Endothelial cell of umbilical vein (primary cell): ENCODE data around the gene CSK. TPM values are rescaled to one million over a fixed set of nuclear protein-coding genes. Genes with fewer than 3 reads are reported as not detected.

Experiments
- BruUV-seq: library from RNA; stranded (reverse); fragments of 400-500 nt; replicated peaks from 2 replicates; lab custom pipeline; 2021; lab: Mats Ljungman, UMichigan
- CTCF ChIA-PET: fragments of 300-600, 350-600 bp; sonication (Branson Sonifier 250); formaldehyde crosslinking; loops from one replicate; lab custom pipeline; 2021; ENCODE audit warnings: antibody characterized with exemption, inconsistent platforms; lab: Charles Lee
- POLR2A ChIA-PET: fragments of 300-600, 350-600 bp; sonication (Branson Sonifier 250); formaldehyde crosslinking; loops from one replicate; lab custom pipeline; 2021; ENCODE audit warnings: antibody characterized with exemption, inconsistent platforms; lab: Charles Lee
- DNase-seq: peaks from one replicate; pipeline ENCODE4 v3.0.0-alpha.2; 2011; ENCODE audit warnings: low read depth, low spot score
- FAIRE-seq: peaks from 2 replicates; lab custom pipeline; 2011; peaks lifted over from hg19 to GRCh38; lab: Jason Lieb, UNC
- H2AFZ ChIP-seq: 2 replicates; pipeline ENCODE4 v1.6.0; 2012; ENCODE audit warnings: low read depth, low read length, control low read depth, inconsistent platforms
- H3K27ac ChIP-seq: 2 replicates; pipeline ENCODE4 v1.5.1; 2011; ENCODE audit warnings: low read depth, mild to moderate bottlenecking, control low read depth, low read length, moderate library complexity; ENCODE audit not compliant: insufficient read depth
- H3K27me3 ChIP-seq, 2 experiments: 2 replicates each; pipeline versions ENCODE4 v1.6.0 to v1.6.1; 2011; ENCODE audit warnings: low read length in 2 of 2, mixed read lengths in 1 of 2; ENCODE audit not compliant: control insufficient read depth in 2 of 2, insufficient read depth in 2 of 2
- H3K36me3 ChIP-seq, 2 experiments: 2 replicates in 1 of 2; 3 replicates in 1 of 2; pipeline ENCODE4 v1.5.1; 2011; ENCODE audit warnings: low read length in 2 of 2, mild to moderate bottlenecking in 1 of 2, moderate library complexity in 1 of 2; ENCODE audit not compliant: control insufficient read depth in 2 of 2, insufficient read depth in 2 of 2; ENCODE audit errors: extremely low read depth in 1 of 2
- H3K4me1 ChIP-seq: 3 replicates; pipeline ENCODE4 v1.5.1; 2011; ENCODE audit warnings: mild to moderate bottlenecking, low read length; ENCODE audit not compliant: control insufficient read depth, insufficient read depth; ENCODE audit errors: extremely low read depth
- H3K4me2 ChIP-seq: 2 replicates; pipeline ENCODE4 v1.6.1; 2011; ENCODE audit warnings: low read length, control low read depth, mixed read lengths; ENCODE audit not compliant: insufficient read depth
- H3K4me3 ChIP-seq, 3 experiments: fragments of 200-600 bp in 1 of 3; sonication (generic), shearing (Covaris generic) in 1 of 3; replicated peaks in 1 of 3; 2 replicates each; pipeline ENCODE4 v1.5.1; 2011 to 2016; ENCODE audit warnings: control low read depth in 3 of 3, low read length in 3 of 3, mild to moderate bottlenecking in 2 of 3, inconsistent platforms in 1 of 3, low read depth in 1 of 3, moderate library complexity in 1 of 3; ENCODE audit not compliant: insufficient read depth in 1 of 3
- H3K79me2 ChIP-seq: 2 replicates; pipeline ENCODE4 v1.6.0; 2012; ENCODE audit warnings: low read length, inconsistent platforms; ENCODE audit not compliant: control insufficient read depth, insufficient read depth
- H3K9ac ChIP-seq: replicated peaks from 2 replicates; pipeline ENCODE3; 2011; ENCODE audit warnings: low read length, control low read depth; ENCODE audit not compliant: insufficient read depth; ENCODE audit errors: extremely low read depth
- H3K9me1 ChIP-seq: replicated peaks from 3 replicates; pipeline ENCODE4 v1.6.0; 2011; ENCODE audit warnings: mild to moderate bottlenecking, low read length; ENCODE audit not compliant: control insufficient read depth, insufficient read depth; ENCODE audit errors: extremely low read depth
- H3K9me3 ChIP-seq: replicated peaks from 2 replicates; pipeline ENCODE4 v1.5.1; 2012; ENCODE audit warnings: low read length, inconsistent platforms; ENCODE audit not compliant: control insufficient read depth, insufficient read depth
- H4K20me1 ChIP-seq: replicated peaks from 2 replicates; pipeline ENCODE3; 2011; ENCODE audit warnings: mild to moderate bottlenecking, low read length; ENCODE audit not compliant: control insufficient read depth, insufficient read depth; ENCODE audit errors: extremely low read depth
- CTCF ChIP-seq, 2 donors: IDR thresholded peaks; 1 replicate in 1 of 2; 2 replicates in 1 of 2; pipeline ENCODE4 v1.5.1; 2011; ENCODE audit warnings: low read length in 2 of 2, mild to moderate bottlenecking in 2 of 2, moderate library complexity in 2 of 2, control low read depth in 1 of 2, inconsistent platforms in 1 of 2, low read depth in 1 of 2; ENCODE audit not compliant: insufficient read depth in 1 of 2; ENCODE audit errors: extremely low read depth in 1 of 2
- EZH2 ChIP-seq: IDR thresholded peaks from 2 replicates; pipeline ENCODE4 v1.6.1; 2012; ENCODE audit warnings: borderline replicate concordance, low read depth, mild to moderate bottlenecking, moderate library complexity, low read length, inconsistent platforms; ENCODE audit not compliant: severe bottlenecking
- FOS ChIP-seq: IDR thresholded peaks from 2 replicates; pipeline ENCODE4 v1.6.1; 2011; ENCODE audit warnings: mild to moderate bottlenecking, low read length, moderate library complexity, borderline replicate concordance; ENCODE audit not compliant: insufficient read depth
- GATA2 ChIP-seq: IDR thresholded peaks from 2 replicates; pipeline ENCODE4 v1.7.0; 2011; ENCODE audit warnings: low read depth, mild to moderate bottlenecking, moderate library complexity, mixed read lengths, low read length; ENCODE audit not compliant: insufficient read length, insufficient read depth
- JUN ChIP-seq: IDR thresholded peaks from 2 replicates; pipeline ENCODE4 v1.6.1; 2011; ENCODE audit warnings: borderline replicate concordance, low read depth; ENCODE audit not compliant: insufficient read length, insufficient read depth
- POLR2A ChIP-seq: IDR thresholded peaks from 2 replicates; pipeline ENCODE4 v1.6.1; 2012; ENCODE audit warnings: low read depth, mild to moderate bottlenecking, control low read depth, low read length
- POLR2AphosphoS5 ChIP-seq: IDR thresholded peaks from 2 replicates; pipeline ENCODE4 v1.6.1; 2012; ENCODE audit warnings: low read depth, mild to moderate bottlenecking, control low read depth, low read length, moderate library complexity; ENCODE audit not compliant: insufficient read depth
- dilution Hi-C: fragments of 300-500 bp; cut with MboI; formaldehyde crosslinking; loops from one replicate; pipeline ENCODE4 v1.15.0; 2019; ENCODE audit warnings: low sequenced_read_pairs; ENCODE audit not compliant: extremely low pct_ligation_motif_present
- intact Hi-C: fragments of 100-400 bp; cut with micrococcal nuclease; formaldehyde crosslinking; loops from one replicate; pipeline ENCODE4 v1.10.0; 2022
- polyA plus RNA-seq, 4 experiments: library from polyadenylated mRNA; depleted of rRNA in 3 of 4; stranded (reverse) in 3 of 4; unstranded in 1 of 4; fragments of >200 nt; gene quantifications; 2 replicates each; pipeline versions ENCODE4 v1.2.1 to v1.2.3, GENCODE V29; 2011 to 2012; ENCODE audit warnings: missing spikeins in 1 of 4
- total RNA-seq: library from RNA; stranded (reverse); gene quantifications from 2 replicates; pipeline ENCODE4 v1.2.3, GENCODE V29; 2021
- TF ChIP-seq, protein P1 (sequence below): IDR thresholded peaks from 2 replicates; pipeline ENCODE4 v1.6.1; 2011; ENCODE audit not compliant: insufficient read depth, insufficient read length

The CSK gene
- total and polyA plus RNA-seq, 2 donors (not counting 3 experiments of a cell fraction or from before 2014, with no cell fraction given) = 41.2 to 104 TPM

- no peaks in the 10 kb centered on the region for H3K36me3 ChIP-seq
- DNase-seq = no peak
- no peak overlapping the region for H3K9ac ChIP-seq
- intact Hi-C loops = no loop called here
- no peaks in the 10 kb centered on the region for H3K79me2 ChIP-seq
- BruUV-seq = no TSS peak
- POLR2A ChIA-PET = no interaction called here
- no peaks in the 10 kb centered on the region for H3K9me3 ChIP-seq
- H3K9me1 ChIP-seq = no peaks in the 10 kb centered on the region
- no peaks in the 10 kb centered on the region for H4K20me1 ChIP-seq
- no peak for TF ChIP-seq FOS
- no peak for TF ChIP-seq CTCF (IDR thresholded peaks at IDR 0.05; ENCODE audit: extremely low read depth in 1 of 2, insufficient read depth in 1 of 2, low read depth in 1 of 2, low read length in 2 of 2)
- TF ChIP-seq EZH2 = no peak
- TF ChIP-seq JUN = no peak
- no peak for TF ChIP-seq POLR2AphosphoS5
- no peak for TF ChIP-seq POLR2A
- no peak for TF ChIP-seq GATA2
- TF ChIP-seq, protein P1, sequence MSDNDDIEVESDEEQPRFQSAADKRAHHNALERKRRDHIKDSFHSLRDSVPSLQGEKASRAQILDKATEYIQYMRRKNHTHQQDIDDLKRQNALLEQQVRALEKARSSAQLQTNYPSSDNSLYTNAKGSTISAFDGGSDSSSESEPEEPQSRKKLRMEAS = no peak
- H3K4me2 ChIP-seq = no peak overlapping the region
- H3K27me3 ChIP-seq = peaks cover 3 to 8% of the 10 kb centered on the region in 2 experiments
- FAIRE-seq = no peak
- no peak overlapping the region for H3K4me3 ChIP-seq
- H3K27ac ChIP-seq = no peak overlapping the region
- dilution Hi-C loops = no loop called here
- H3K4me1 ChIP-seq = no peaks in the 10 kb centered on the region
- CTCF ChIA-PET = interaction anchor here (0.7 kb wide), 1 partner anchor 98 kb away, joined by 3 read pairs; no protein-coding TSS in a partner anchor
- H2AFZ ChIP-seq = no peak overlapping the region
Measured at GRCh38 chr15:74732846-74733245, 49.0 kb upstream of the CSK start.
